Coronary artery (tissue), 2 donors: ENCODE measurements around the gene PPP1R14B.
A peak's percentile ranks its signal among the peaks of the same experiment; 100 is the strongest.

Source experiments
- DNase-seq: peaks from one replicate; pipeline ENCODE4 v3.0.0-alpha.2; 2017; ENCODE audit warnings: low spot score
- H3K27ac ChIP-seq, 2 donors: fragments of 200-600 bp; sonication (generic); one replicate each; pipeline ENCODE4 v1.5.1; 2016 to 2019
- H3K4me3 ChIP-seq: fragments of 200-600 bp; sonication (generic); 2 replicates; pipeline ENCODE4 v1.5.1; 2016; ENCODE audit warnings: mild to moderate bottlenecking, moderate library complexity
- CTCF ChIP-seq: fragments of 200-600 bp; sonication (generic); IDR thresholded peaks from one replicate; pipeline ENCODE4 v1.5.1; 2019; ENCODE audit warnings: antibody characterized with exemption

PPP1R14B gene

DNA sequence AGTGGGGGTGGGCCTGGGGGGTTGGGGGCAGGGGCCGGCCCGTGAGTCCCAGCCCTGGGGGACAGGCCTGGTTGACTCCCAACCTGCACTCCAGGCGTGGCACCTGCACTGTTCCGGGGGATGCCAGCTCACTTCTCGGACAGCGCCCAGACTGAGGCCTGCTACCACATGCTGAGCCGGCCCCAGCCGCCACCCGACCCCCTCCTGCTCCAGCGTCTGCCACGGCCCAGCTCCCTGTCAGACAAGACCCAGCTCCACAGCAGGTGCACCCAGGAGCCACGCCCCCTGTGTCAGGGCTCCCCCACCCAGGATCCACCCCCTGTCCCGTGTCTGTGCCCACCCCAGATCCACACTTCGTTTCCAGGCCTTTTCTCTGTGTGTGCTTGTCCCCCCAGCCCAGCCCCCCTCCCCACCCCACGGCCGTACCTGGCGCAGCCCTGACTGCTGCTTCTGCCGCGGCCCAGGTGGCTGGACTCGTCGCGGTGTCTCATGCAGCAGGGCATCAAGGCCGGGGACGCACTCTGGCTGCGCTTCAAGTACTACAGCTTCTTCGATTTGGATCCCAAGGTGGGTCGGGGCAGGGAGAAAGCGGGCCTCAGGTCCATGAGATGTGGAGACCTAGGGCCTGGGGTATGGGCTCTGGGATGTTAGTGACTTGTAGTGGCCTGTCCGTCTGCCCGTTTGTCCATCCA, 35.4 kb downstream of the PPP1R14B start:
- no peak for DNase-seq

GRCh38 chr11:64210301-64211020, 36.3 kb downstream of the PPP1R14B start:
- no peak for DNase-seq
- TF ChIP-seq CTCF: no peak

More for the DNA sequence above, 35.4 kb downstream of the PPP1R14B start:
- H3K27ac ChIP-seq: no peak overlapping the region
- no peak overlapping the region for H3K4me3 ChIP-seq
- no peak for TF ChIP-seq CTCF

DNA sequence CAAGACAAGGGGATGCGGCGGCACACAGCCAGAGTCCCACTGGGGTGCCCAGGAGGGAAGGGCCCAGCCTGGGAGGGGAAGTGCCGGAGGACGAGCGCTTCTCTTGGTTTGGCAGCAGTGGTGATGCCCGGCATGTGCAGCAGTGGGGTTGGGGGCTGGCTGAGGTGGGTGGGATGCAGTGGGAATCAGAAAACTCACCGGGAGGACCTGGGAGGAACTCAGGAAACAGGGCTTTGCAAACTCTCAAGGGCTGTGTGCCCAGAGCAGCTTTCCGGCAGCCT, 37.2 kb downstream of the PPP1R14B start:
- H3K4me3 ChIP-seq: no peak overlapping the region
- TF ChIP-seq CTCF: no peak
- DNase-seq: no peak
- H3K27ac ChIP-seq: no peak overlapping the region

More at GRCh38 chr11:64210301-64211020, 36.3 kb downstream of the PPP1R14B start:
- Histone ChIP-seq H3K4me3 (no peak overlapping the region), H3K27ac (no peak overlapping the region)

- Histone ChIP-seq H3K4me3 (peak overlapping the region; percentile 66), H3K27ac (peak overlapping the region in 1 of 2 donors; percentile 88)
- TF ChIP-seq CTCF: no peak
- DNase-seq: no peak
Measured at GRCh38 chr11:64208796-64209562, 37.8 kb downstream of the PPP1R14B start.

DNA sequence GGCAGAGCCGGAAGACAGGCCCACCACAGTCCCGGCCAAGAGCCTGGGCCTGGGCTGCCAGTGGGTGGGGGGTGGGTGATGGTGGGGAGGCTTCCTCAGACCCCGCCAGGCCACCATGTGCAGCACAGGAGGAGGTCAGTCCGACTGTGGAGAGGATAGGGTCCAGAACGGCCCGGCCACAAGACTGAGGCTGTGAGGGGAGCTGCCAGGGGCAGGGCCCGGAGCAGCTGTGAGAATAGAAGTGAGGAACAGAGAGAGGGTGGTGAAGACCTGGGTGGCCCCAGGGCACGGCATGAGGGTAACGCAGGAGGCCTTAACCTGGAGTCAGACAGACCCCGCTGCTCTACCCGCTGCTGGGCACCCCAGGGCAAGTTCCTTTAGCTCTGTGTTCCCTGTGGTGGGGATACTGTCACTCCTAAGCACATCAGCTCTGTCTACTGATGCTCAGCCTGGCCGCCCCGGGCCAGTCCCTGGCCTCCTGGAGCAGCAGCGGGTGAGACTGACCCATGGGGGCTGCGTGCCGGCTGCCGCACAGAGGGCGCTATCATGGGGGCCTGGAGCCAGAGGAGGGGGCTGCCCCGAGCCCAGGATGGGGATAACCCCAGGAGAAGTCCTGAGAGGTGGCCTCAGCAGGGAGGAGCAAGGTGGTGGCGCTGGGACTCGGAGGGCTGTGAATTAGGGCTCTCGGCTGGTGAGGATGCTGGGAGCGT, 38.5 kb downstream of the PPP1R14B start:
- H3K27ac ChIP-seq: peak overlapping the region; percentile 49 to 88
- no peak for TF ChIP-seq CTCF
- no peak for DNase-seq
- H3K4me3 ChIP-seq: peak overlapping the region; percentile 66

DNA sequence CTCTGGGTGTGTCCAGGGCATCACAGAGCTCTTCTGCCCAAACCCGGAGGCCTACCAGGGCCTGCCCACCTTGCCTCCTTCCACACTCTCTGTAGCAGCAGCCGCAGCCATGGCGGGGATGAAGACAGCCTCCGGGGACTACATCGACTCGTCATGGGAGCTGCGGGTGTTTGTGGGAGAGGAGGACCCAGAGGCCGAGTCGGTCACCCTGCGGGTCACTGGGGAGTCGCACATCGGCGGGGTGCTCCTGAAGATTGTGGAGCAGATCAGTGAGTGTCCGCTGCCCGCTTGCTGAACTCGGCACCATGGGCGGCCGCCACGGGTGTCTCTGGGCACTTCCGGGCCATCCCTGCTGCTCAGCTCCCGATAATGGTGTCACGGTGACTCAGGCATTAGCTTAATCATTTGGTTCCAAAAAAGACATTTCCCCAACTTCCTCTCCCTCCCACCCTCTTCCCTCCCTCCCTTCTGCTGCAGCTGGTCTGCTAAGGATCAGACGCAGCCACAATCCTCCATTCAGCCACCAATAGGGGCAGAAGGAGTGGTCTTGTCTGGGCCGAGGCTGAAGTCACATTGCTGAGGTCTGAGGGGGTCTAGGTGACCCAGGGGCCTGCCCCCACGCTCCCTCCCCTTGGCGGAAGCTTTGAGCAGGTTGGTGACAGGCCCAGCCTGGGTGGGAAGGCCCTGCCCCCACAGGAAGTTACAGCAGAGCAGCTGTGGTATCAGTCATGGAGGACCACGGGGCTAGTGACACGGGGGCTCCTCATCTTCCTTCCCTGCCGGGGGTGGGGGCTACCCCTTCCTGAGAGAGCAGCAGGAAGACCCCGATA, 39.3 kb downstream of the PPP1R14B start:
- Histone ChIP-seq H3K27ac (peak overlapping the region; percentile 49 to 88), H3K4me3 (peak overlapping the region; percentile 66)
- DNase-seq: peak; percentile 85
- no peak for TF ChIP-seq CTCF
